ENCODE data around the gene MFAP3. TPM values are rescaled to one million over a fixed set of nuclear protein-coding genes. Genes with fewer than 3 reads are reported as not detected.

Gene MFAP3
- total and polyA plus RNA-seq, 2 donors (not counting 3 experiments of a cell fraction or from before 2014, with no cell fraction given) = 19.5 to 35.3 TPM

GRCh38 chr5:154071799-154072413 is 33.1 kb downstream of the MFAP3 start:
- no TSS peak for BruUV-seq (replicated peaks)

More at GRCh38 chr5:154071799-154072413, 33.1 kb downstream of the MFAP3 start:
- intact Hi-C loops (cut with micrococcal nuclease) (loop anchor here (1.0 to 2.0 kb wide), 10 partner anchors 98 to 569 kb away; partner anchors contain the start of gene SAP30L), dilution Hi-C loops (cut with MboI; ENCODE audit: extremely low pct_ligation_motif_present, low sequenced_read_pairs) (no loop called here)
- DNase-seq (ENCODE audit: low read depth, low spot score) (no peak), FAIRE-seq (no peak)
- no peaks in the 10 kb centered on the region for H3K36me3 ChIP-seq (ENCODE audit: control insufficient read depth in 2 of 2, extremely low read depth in 1 of 2, insufficient read depth in 2 of 2, low read length in 2 of 2)
- H3K4me2 ChIP-seq (ENCODE audit: insufficient read depth, low read length) = peak overlapping the region; percentile 7
- no peaks in the 10 kb centered on the region for H3K9me1 ChIP-seq (replicated peaks; ENCODE audit: control insufficient read depth, extremely low read depth, insufficient read depth, low read length)
- CTCF ChIA-PET = interaction anchor here (0.6 to 8.4 kb wide), 68 partner anchors 8 to 568 kb away, joined by 3 to 175 read pairs (median 5); partner anchors contain the start of genes FAM114A2, GALNT10 and MFAP3
- H3K9ac ChIP-seq (replicated peaks; ENCODE audit: extremely low read depth, insufficient read depth, low read length) = no peak overlapping the region
- H3K79me2 ChIP-seq (ENCODE audit: control insufficient read depth, insufficient read depth, low read length) = no peaks in the 10 kb centered on the region
- no peaks in the 10 kb centered on the region for H3K4me1 ChIP-seq (ENCODE audit: control insufficient read depth, extremely low read depth, insufficient read depth, low read length)
- H3K27ac ChIP-seq (ENCODE audit: insufficient read depth, low read depth, low read length) = no peak overlapping the region
- TF ChIP-seq POLR2A (IDR thresholded peaks at IDR 0.05; ENCODE audit: low read depth, low read length) = no peak
- TF ChIP-seq FOS (IDR thresholded peaks at IDR 0.05; ENCODE audit: borderline replicate concordance, insufficient read depth, low read length) = no peak
- no peak for TF ChIP-seq MAX (IDR thresholded peaks at IDR 0.05; ENCODE audit: insufficient read depth, insufficient read length)
- no peak for TF ChIP-seq GATA2 (IDR thresholded peaks at IDR 0.05; ENCODE audit: insufficient read depth, insufficient read length, low read depth, low read length)
- TF ChIP-seq EZH2 (IDR thresholded peaks at IDR 0.05; ENCODE audit: borderline replicate concordance, low read depth, low read length, severe bottlenecking) = no peak
- no peak for TF ChIP-seq CTCF (IDR thresholded peaks at IDR 0.05; ENCODE audit: extremely low read depth in 1 of 2, insufficient read depth in 1 of 2, low read depth in 1 of 2, low read length in 2 of 2)
- TF ChIP-seq JUN (IDR thresholded peaks at IDR 0.05; ENCODE audit: borderline replicate concordance, insufficient read depth, insufficient read length, low read depth) = no peak
- TF ChIP-seq MYC (IDR thresholded peaks at IDR 0.05; ENCODE audit: low read depth, low read length) = no peak
- no peak for TF ChIP-seq POLR2AphosphoS5 (IDR thresholded peaks at IDR 0.05; ENCODE audit: insufficient read depth, low read depth, low read length)
- POLR2A ChIA-PET = interaction anchor here (1.6 kb wide), 1 partner anchor 333 kb away, joined by 4 read pairs; no protein-coding TSS in a partner anchor
- H3K4me3 ChIP-seq (replicated peaks in 1 of 3; ENCODE audit: insufficient read depth in 1 of 3, low read depth in 1 of 3, low read length in 3 of 3) = no peak overlapping the region
- H4K20me1 ChIP-seq (replicated peaks; ENCODE audit: control insufficient read depth, extremely low read depth, insufficient read depth, low read length) = no peaks in the 10 kb centered on the region
- peaks cover 0 to 1% of the 10 kb centered on the region in 2 experiments for H3K27me3 ChIP-seq (ENCODE audit: control insufficient read depth in 2 of 2, insufficient read depth in 2 of 2, low read length in 2 of 2)
- peak overlapping the region; percentile 33 for H2AFZ ChIP-seq (ENCODE audit: low read depth, low read length)
- no peaks in the 10 kb centered on the region for H3K9me3 ChIP-seq (replicated peaks; ENCODE audit: control insufficient read depth, insufficient read depth, low read length)
